Vagina (tissue), 2 donors: ENCODE results near the gene PON3. TPM values are rescaled to one million over a fixed set of nuclear protein-coding genes. Genes with fewer than 3 reads are reported as not detected.
A peak's percentile ranks its signal among the peaks of the same experiment; 100 is the strongest.

Source experiments
- DNase-seq, 2 donors: peaks; one replicate each; pipeline ENCODE4 v3.0.0-alpha.2; 2017; ENCODE audit errors: extremely low spot score in 2 of 2
- H3K27ac ChIP-seq: fragments of 200-600 bp; sonication (generic); one replicate; pipeline ENCODE4 v1.5.1; 2019
- H3K27me3 ChIP-seq: fragments of 200-600 bp; sonication (generic); one replicate; pipeline ENCODE4 v1.5.1; 2019
- H3K36me3 ChIP-seq, 2 donors: fragments of 200-600 bp; sonication (generic); one replicate each; pipeline ENCODE4 v1.5.1; 2017 to 2019
- H3K4me1 ChIP-seq: fragments of 200-600 bp; sonication (generic); one replicate; pipeline ENCODE4 v1.5.1; 2019
- H3K4me3 ChIP-seq, 2 donors: fragments of 200-600 bp; sonication (generic); 1 replicate in 1 of 2; 2 replicates in 1 of 2; pipeline ENCODE4 v1.5.1; 2016 to 2019
- H3K9me3 ChIP-seq: fragments of 200-600 bp; sonication (generic); one replicate; pipeline ENCODE4 v1.5.1; 2019
- POLR2A ChIP-seq, 2 donors: fragments of 450-650 bp; IDR thresholded peaks; one replicate each; pipeline ENCODE4 v1.6.1; 2017; ENCODE audit warnings: antibody characterized with exemption in 2 of 2, mild to moderate bottlenecking in 2 of 2, moderate library complexity in 2 of 2
- POLR2AphosphoS5 ChIP-seq, 2 donors: sonication (generic); formaldehyde crosslinking; IDR thresholded peaks; one replicate each; pipeline ENCODE4 v1.9.0; 2017; ENCODE audit warnings: antibody characterized with exemption in 2 of 2, mild to moderate bottlenecking in 2 of 2, low read depth in 1 of 2; ENCODE audit not compliant: insufficient read depth in 1 of 2
- intact Hi-C: fragments of 100-400 bp; cut with DNase I; formaldehyde crosslinking; loops from one replicate; pipeline ENCODE4 v1.15.1; 2023
- total RNA-seq: library from RNA; depleted of rRNA; stranded (reverse); fragments of >200 nt; gene quantifications from one replicate; pipeline ENCODE4 v1.2.3, GENCODE V29; 2016
- TF ChIP-seq, protein P1 (sequence below), 3 experiments: fragments of 450-650 bp in 2 of 3; fragments of 200-600 bp in 1 of 3; sonication (generic) in 1 of 3; IDR thresholded peaks; one replicate each; pipeline ENCODE4 v1.5.1; 2017 to 2019; ENCODE audit warnings: antibody characterized with exemption in 3 of 3, mild to moderate bottlenecking in 2 of 3, moderate library complexity in 2 of 3

PON3 gene
- 3.9 TPM for total RNA-seq

DNA sequence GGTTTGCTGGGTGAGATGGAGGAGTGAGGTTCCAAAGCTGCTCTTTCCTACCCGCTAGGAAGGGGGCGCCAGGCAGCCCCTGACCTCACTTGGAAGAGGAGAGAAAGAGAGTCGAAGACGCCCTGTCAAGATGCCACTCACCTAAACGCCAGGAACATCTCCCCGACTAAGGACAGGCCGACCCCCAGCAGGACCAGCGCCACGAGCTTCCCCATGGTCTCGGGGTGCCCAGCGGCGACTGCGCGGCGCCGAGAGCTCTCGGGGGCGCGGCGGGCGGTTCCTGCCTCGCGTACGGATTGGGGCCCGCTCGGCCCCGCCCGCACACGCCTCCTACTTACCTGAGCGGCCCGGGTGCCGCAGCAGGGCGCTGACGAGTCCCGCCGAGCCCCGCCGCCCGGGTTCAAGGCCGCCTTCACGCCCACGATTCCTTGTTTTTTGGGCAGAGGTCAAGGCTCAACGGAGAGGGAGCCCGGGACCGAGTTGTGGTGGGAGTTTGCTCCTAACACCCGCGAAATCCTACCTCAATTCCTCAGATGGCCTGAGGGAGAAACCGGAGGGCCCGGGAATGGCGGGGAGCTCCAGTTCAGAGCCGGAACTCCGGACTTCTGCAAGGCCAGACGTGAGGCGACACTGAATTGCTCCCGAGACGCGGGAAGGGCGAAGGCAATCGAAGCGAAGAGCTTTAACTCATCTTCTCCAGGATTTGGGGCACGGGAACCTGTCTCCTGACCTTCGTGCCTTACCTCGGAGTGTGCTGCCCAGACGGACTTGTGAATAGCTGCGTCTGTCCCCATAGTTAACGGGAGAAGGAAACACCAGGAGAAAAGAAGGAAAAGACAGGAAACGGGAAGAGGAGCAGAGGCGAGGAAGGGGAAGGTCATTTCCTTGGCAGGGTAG lies at the start of gene PON3:
Gene PON3, minus strand, starts transcription at position 240 of the 897 bp plus-strand sequence. Its CDS starts 25 bp downstream, at position 215.
- Histone ChIP-seq H3K4me3 (peak within 1 kb of the TSS; percentile 40 to 44), H3K36me3 (no peaks in the 10 kb centered on the region), H3K27ac (no peak within 1 kb of the TSS), H3K9me3 (no peaks in the 10 kb centered on the region), H3K4me1 (no peaks in the 10 kb centered on the region), H3K27me3 (no peaks in the 10 kb centered on the region)
- TF ChIP-seq POLR2A (IDR thresholded peaks at IDR 0.05) (no peak), POLR2AphosphoS5 (IDR thresholded peaks at IDR 0.05; ENCODE audit: insufficient read depth in 1 of 2, low read depth in 1 of 2) (no peak)
- TF ChIP-seq, protein P1, sequence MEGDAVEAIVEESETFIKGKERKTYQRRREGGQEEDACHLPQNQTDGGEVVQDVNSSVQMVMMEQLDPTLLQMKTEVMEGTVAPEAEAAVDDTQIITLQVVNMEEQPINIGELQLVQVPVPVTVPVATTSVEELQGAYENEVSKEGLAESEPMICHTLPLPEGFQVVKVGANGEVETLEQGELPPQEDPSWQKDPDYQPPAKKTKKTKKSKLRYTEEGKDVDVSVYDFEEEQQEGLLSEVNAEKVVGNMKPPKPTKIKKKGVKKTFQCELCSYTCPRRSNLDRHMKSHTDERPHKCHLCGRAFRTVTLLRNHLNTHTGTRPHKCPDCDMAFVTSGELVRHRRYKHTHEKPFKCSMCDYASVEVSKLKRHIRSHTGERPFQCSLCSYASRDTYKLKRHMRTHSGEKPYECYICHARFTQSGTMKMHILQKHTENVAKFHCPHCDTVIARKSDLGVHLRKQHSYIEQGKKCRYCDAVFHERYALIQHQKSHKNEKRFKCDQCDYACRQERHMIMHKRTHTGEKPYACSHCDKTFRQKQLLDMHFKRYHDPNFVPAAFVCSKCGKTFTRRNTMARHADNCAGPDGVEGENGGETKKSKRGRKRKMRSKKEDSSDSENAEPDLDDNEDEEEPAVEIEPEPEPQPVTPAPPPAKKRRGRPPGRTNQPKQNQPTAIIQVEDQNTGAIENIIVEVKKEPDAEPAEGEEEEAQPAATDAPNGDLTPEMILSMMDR (IDR thresholded peaks at IDR 0.05) = no peak
- intact Hi-C loops = loop anchor here (5.0 kb wide), 1 partner anchor 1311 kb away; the partner anchor contains the start of gene SEM1
- DNase-seq = no peak

DNA sequence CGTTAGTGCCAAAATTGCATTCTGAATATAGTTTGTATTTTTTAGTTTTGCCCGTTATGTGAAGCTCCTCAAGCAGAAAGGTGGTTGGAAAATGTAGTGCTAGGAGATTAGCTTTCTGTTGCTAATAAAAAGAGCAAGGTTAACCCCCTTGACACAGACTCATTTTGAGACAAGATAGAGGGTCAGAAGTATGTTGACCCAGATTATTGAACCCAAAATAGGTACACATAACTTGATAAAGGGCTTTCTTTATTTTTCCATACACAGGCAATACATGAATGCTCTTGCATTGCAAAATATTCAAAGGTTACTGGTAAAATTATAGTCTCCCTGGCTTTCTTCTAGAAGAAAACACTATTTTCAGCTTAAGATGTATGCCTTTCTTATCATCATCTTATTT lies 48.6 kb upstream of the PON3 start:
- no peaks in the 10 kb centered on the region for H3K36me3 ChIP-seq
- TF ChIP-seq POLR2A (IDR thresholded peaks at IDR 0.05) (no peak), POLR2AphosphoS5 (IDR thresholded peaks at IDR 0.05; ENCODE audit: insufficient read depth in 1 of 2, low read depth in 1 of 2) (no peak)
- TF ChIP-seq, protein P1 (IDR thresholded peaks at IDR 0.05) = no peak
- no peaks in the 10 kb centered on the region for H3K9me3 ChIP-seq
- H3K4me1 ChIP-seq = no peaks in the 10 kb centered on the region
- H3K27me3 ChIP-seq = no peaks in the 10 kb centered on the region
- no peak overlapping the region for H3K4me3 ChIP-seq
- DNase-seq = no peak
- no peak overlapping the region for H3K27ac ChIP-seq
- intact Hi-C loops = no loop called here

DNA sequence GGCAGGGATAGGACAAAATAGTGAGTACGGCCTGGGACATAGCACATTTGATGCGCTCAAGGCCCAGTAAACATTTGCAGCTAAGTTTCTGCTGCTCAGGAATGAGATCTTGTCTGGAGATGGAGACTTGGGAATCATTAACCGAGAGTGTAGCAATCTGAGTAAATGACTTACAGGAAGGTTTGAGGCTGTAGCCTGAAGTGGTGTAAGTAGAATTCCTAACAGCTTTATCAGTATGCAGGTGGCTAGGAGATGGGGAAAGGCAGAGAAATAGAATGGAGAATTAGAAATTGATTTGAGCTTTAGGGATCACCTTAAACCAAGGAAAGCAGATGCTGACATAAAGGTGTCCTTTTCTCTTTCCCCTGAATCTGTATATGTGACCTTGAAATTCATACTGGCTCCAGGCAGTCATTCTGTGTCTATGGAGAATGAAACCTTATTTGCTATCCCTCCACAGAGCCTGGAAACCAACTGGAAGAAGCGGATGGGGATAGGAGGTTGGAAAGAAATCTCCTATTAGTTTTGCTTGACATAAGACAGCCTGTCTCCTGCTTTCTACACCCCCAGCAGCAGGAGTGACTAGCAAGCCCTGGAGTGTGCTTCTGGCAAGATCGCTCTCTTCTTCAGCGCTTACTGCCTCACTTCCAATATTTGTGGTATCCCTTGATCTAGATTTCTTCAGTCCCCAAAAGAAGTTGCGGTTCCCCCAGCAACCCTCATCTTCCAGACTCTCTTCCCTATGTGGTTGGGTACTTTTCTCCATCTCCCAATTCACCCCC lies 45.1 kb upstream of the PON3 start:
- H3K4me3 ChIP-seq = no peak overlapping the region
- TF ChIP-seq, protein P1 (IDR thresholded peaks at IDR 0.05) = no peak
- TF ChIP-seq POLR2AphosphoS5 (IDR thresholded peaks at IDR 0.05; ENCODE audit: insufficient read depth in 1 of 2, low read depth in 1 of 2) (no peak), POLR2A (IDR thresholded peaks at IDR 0.05) (no peak)
- no peak overlapping the region for H3K27ac ChIP-seq
- DNase-seq = no peak
- H3K9me3 ChIP-seq = no peaks in the 10 kb centered on the region
- intact Hi-C loops = no loop called here
- no peaks in the 10 kb centered on the region for H3K27me3 ChIP-seq
- H3K4me1 ChIP-seq = no peaks in the 10 kb centered on the region
- H3K36me3 ChIP-seq = no peaks in the 10 kb centered on the region

DNA sequence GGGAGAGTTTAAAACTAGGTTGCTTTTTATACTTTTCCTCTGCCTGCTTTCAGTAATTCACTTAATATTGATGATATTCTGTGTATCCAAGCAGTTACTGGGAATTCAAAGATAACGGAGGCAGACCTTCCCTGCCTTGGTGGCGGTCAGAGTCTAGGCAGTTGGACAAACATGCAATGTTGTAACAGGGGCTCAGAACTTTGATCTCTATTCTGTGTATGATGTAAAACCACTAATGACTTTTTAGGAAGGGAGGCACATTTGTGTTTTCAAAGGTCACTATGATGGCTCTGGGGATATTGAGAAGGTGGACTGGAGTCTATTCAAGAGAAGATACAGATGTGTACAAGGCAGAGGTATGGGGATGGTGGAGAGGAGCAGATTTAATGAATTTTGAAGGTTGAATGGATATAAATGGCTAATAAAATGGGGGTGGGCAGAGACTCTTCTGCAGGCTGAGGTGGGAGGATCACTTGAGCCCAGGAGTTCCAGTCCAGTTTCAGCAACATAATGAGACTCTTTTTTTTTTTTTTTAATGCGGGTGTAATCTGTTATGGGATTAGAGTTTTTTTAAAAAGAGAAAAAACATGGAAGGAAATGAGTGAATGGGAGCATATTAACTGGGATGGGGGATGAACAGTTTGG lies 44.3 kb upstream of the PON3 start:
- no peak overlapping the region for H3K27ac ChIP-seq
- intact Hi-C loops = no loop called here
- H3K27me3 ChIP-seq = no peaks in the 10 kb centered on the region
- DNase-seq = no peak
- H3K4me3 ChIP-seq = no peak overlapping the region
- no peaks in the 10 kb centered on the region for H3K4me1 ChIP-seq
- H3K36me3 ChIP-seq = no peaks in the 10 kb centered on the region
- no peaks in the 10 kb centered on the region for H3K9me3 ChIP-seq
- no peak for TF ChIP-seq POLR2A (IDR thresholded peaks at IDR 0.05)

DNA sequence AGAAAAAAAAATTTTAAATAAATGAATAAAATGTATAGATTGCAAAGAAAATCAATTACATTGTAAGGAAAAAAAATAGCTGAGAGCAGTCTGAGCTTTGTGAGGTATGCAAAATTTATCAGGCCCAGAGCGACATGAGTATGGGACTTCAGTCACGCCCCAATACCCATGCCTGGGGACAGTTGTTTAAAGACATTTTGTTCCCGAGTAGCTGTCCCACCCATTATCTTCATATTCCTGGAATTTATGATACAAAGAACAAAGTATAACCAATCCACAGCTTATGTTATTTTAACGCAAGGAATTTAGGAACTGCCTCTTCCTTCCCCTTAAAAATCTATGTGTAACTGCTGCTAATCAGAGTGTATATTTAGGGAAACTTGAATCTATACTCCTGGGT lies 40.2 kb upstream of the PON3 start:
- intact Hi-C loops = no loop called here
- TF ChIP-seq POLR2A (IDR thresholded peaks at IDR 0.05) = no peak
- no peak for TF ChIP-seq POLR2AphosphoS5 (IDR thresholded peaks at IDR 0.05; ENCODE audit: insufficient read depth in 1 of 2, low read depth in 1 of 2)
- TF ChIP-seq, protein P1 (IDR thresholded peaks at IDR 0.05) = no peak
- H3K27ac ChIP-seq = no peak overlapping the region

More for the DNA sequence above, 40.2 kb upstream of the PON3 start:
- H3K4me1 ChIP-seq = no peaks in the 10 kb centered on the region
- DNase-seq = no peak
- H3K9me3 ChIP-seq = no peaks in the 10 kb centered on the region
- H3K4me3 ChIP-seq = no peak overlapping the region
- H3K27me3 ChIP-seq = no peaks in the 10 kb centered on the region
- no peaks in the 10 kb centered on the region for H3K36me3 ChIP-seq
